H1 (cell line): ENCODE measurements around the gene ABCB7. TPM values are rescaled to one million over a fixed set of nuclear protein-coding genes. Genes with fewer than 3 reads are reported as not detected.

Experiments used
- CTCF ChIA-PET: fragments of 300-600 bp; sonication (Branson Sonifier 250); formaldehyde crosslinking; loops from one replicate; lab custom pipeline; 2021; ENCODE audit not compliant: partially characterized antibody; lab: Charles Lee
- POLR2A ChIA-PET: fragments of 300-600 bp; sonication (Branson Sonifier 250); formaldehyde crosslinking; loops from one replicate; lab custom pipeline; 2021; ENCODE audit warnings: inconsistent platforms; ENCODE audit not compliant: partially characterized antibody; lab: Charles Lee
- DNase-seq, 2 experiments: peaks; one replicate each; pipeline versions ENCODE4 v3.0.0 to v3.0.0-alpha.2; 2010 to 2022; ENCODE audit warnings: low spot score in 2 of 2, low read depth in 1 of 2, mixed read lengths in 1 of 2
- FAIRE-seq: peaks from 2 replicates; lab custom pipeline; 2011; peaks lifted over from hg19 to GRCh38; lab: Jason Lieb, UNC
- H2AFZ ChIP-seq: 2 replicates; pipeline ENCODE4 v1.8.1; 2012; ENCODE audit warnings: low read length, inconsistent platforms
- H2AK5ac ChIP-seq: 2 replicates; pipeline ENCODE4 v1.6.1; 2013; ENCODE audit warnings: low read depth, low read length
- H2BK120ac ChIP-seq: replicated peaks from 2 replicates; pipeline ENCODE3; 2013; ENCODE audit warnings: low read depth, low read length, inconsistent platforms
- H2BK12ac ChIP-seq: 2 replicates; pipeline ENCODE4 v1.6.1; 2013; ENCODE audit warnings: low read depth, low read length
- H2BK15ac ChIP-seq: 2 replicates; pipeline ENCODE4 v1.6.1; 2013; ENCODE audit warnings: low read length
- H2BK20ac ChIP-seq: 2 replicates; pipeline ENCODE4 v1.6.1; 2013; ENCODE audit warnings: low read length
- H2BK5ac ChIP-seq: 2 replicates; pipeline ENCODE4 v1.6.1; 2013; ENCODE audit warnings: low read depth, low read length
- H3K14ac ChIP-seq: 2 replicates; pipeline ENCODE4 v1.6.1; 2013; ENCODE audit warnings: inconsistent platforms; ENCODE audit not compliant: insufficient read length
- H3K18ac ChIP-seq: 2 replicates; pipeline ENCODE4 v1.6.1; 2013; ENCODE audit warnings: low read length; ENCODE audit errors: extremely low read depth
- H3K23ac ChIP-seq: 2 replicates; pipeline ENCODE4 v1.6.1; 2013; ENCODE audit warnings: inconsistent platforms; ENCODE audit not compliant: insufficient read length
- H3K23me2 ChIP-seq: 2 replicates; pipeline ENCODE4 v1.6.1; 2013; ENCODE audit warnings: low read depth, low read length
- H3K27ac ChIP-seq: 2 replicates; pipeline ENCODE4 v1.6.1; 2011; ENCODE audit warnings: low read depth, low read length, inconsistent platforms
- H3K27me3 ChIP-seq, 4 experiments: replicated peaks in 1 of 4; 1 replicate in 1 of 4; 2 replicates in 3 of 4; pipeline versions ENCODE4 v1.6.1 to v1.8.1; 2011 to 2013; ENCODE audit warnings: low read length in 3 of 4, mild to moderate bottlenecking in 3 of 4, inconsistent platforms in 2 of 4, mixed read lengths in 2 of 4, moderate library complexity in 1 of 4; ENCODE audit not compliant: control insufficient read depth in 3 of 4, insufficient read depth in 3 of 4; ENCODE audit errors: extremely low read depth in 1 of 4
- H3K36me3 ChIP-seq, 4 experiments: 2 replicates each; pipeline versions ENCODE4 v1.6.1 to v1.8.1; 2011 to 2013; ENCODE audit warnings: mild to moderate bottlenecking in 4 of 4, low read length in 3 of 4, moderate library complexity in 2 of 4, control low read depth in 1 of 4, inconsistent platforms in 1 of 4; ENCODE audit not compliant: insufficient read depth in 4 of 4, control insufficient read depth in 2 of 4
- H3K4ac ChIP-seq: replicated peaks from 2 replicates; pipeline ENCODE3; 2013; ENCODE audit warnings: low read length, low read depth, mixed read lengths, inconsistent platforms; ENCODE audit not compliant: insufficient read length
- H3K4me1 ChIP-seq, 4 experiments: replicated peaks in 1 of 4; 1 replicate in 1 of 4; 2 replicates in 3 of 4; pipeline versions ENCODE4 v1.6.1 to v1.8.1; 2011 to 2013; ENCODE audit warnings: low read length in 3 of 4, inconsistent platforms in 2 of 4, mixed read lengths in 1 of 4; ENCODE audit not compliant: insufficient read depth in 4 of 4, control insufficient read depth in 3 of 4
- H3K4me2 ChIP-seq, 2 experiments: 2 replicates each; pipeline versions ENCODE4 v1.6.1 to v1.8.1; 2011 to 2013; ENCODE audit warnings: low read depth in 2 of 2, low read length in 2 of 2, control low read depth in 1 of 2, inconsistent platforms in 1 of 2, mild to moderate bottlenecking in 1 of 2; ENCODE audit not compliant: insufficient read depth in 1 of 2
- H3K4me3 ChIP-seq, 4 experiments: fragments of 200-600, 300-600 bp in 1 of 4; sonication (generic), shearing (Covaris generic), sonication (Bioruptor Twin) in 1 of 4; 2 replicates each; pipeline versions ENCODE4 v1.5.1 to v1.8.1; 2011 to 2016; ENCODE audit warnings: low read length in 4 of 4, low read depth in 3 of 4, control low read depth in 2 of 4, inconsistent platforms in 2 of 4, mild to moderate bottlenecking in 2 of 4, mixed read lengths in 1 of 4, moderate library complexity in 1 of 4; ENCODE audit not compliant: insufficient read depth in 2 of 4; ENCODE audit errors: extremely low read depth in 1 of 4
- H3K56ac ChIP-seq: replicated peaks from 2 replicates; pipeline ENCODE3; 2013; ENCODE audit warnings: low read depth, mild to moderate bottlenecking, mixed read lengths, low read length, inconsistent platforms; ENCODE audit not compliant: insufficient read length
- H3K79me1 ChIP-seq: 2 replicates; pipeline ENCODE4 v1.6.1; 2013; ENCODE audit warnings: low read depth, low read length, control low read depth
- H3K79me2 ChIP-seq, 2 experiments: 2 replicates each; pipeline versions ENCODE4 v1.6.1 to v1.8.1; 2012 to 2013; ENCODE audit warnings: low read length in 2 of 2, mild to moderate bottlenecking in 2 of 2, inconsistent platforms in 1 of 2; ENCODE audit not compliant: insufficient read depth in 2 of 2, control insufficient read depth in 1 of 2
- H3K9ac ChIP-seq, 4 experiments: replicated peaks in 1 of 4; 1 replicate in 1 of 4; 2 replicates in 3 of 4; pipeline versions ENCODE4 v1.6.1 to v1.8.1; 2011 to 2013; ENCODE audit warnings: low read depth in 3 of 4, low read length in 3 of 4, control low read depth in 2 of 4, mild to moderate bottlenecking in 2 of 4, moderate library complexity in 2 of 4, inconsistent platforms in 1 of 4; ENCODE audit errors: extremely low read depth in 1 of 4
- H3K9me3 ChIP-seq, 2 experiments: 2 replicates each; pipeline versions ENCODE4 v1.6.1 to v1.8.1; 2012 to 2013; ENCODE audit warnings: mild to moderate bottlenecking in 2 of 2, moderate library complexity in 2 of 2, control low read depth in 1 of 2, inconsistent platforms in 1 of 2, low read depth in 1 of 2, low read length in 1 of 2, mixed read lengths in 1 of 2; ENCODE audit not compliant: insufficient read depth in 2 of 2
- H4K20me1 ChIP-seq, 2 experiments: replicated peaks in 1 of 2; 2 replicates each; pipeline versions ENCODE3 to v1.8.1; 2011 to 2013; ENCODE audit warnings: inconsistent platforms in 2 of 2, low read length in 2 of 2, mild to moderate bottlenecking in 1 of 2; ENCODE audit not compliant: insufficient read depth in 2 of 2, control insufficient read depth in 1 of 2
- H4K5ac ChIP-seq: 2 replicates; pipeline ENCODE4 v1.6.1; 2013; ENCODE audit warnings: low read length, low read depth, mixed read lengths, inconsistent platforms; ENCODE audit not compliant: insufficient read length
- H4K8ac ChIP-seq: 2 replicates; pipeline ENCODE4 v1.8.0; 2013; ENCODE audit warnings: mild to moderate bottlenecking, moderate library complexity, low read length, inconsistent platforms; ENCODE audit not compliant: insufficient read depth; ENCODE audit errors: extremely low read depth
- H4K91ac ChIP-seq: replicated peaks from 2 replicates; pipeline ENCODE3; 2013; ENCODE audit warnings: low read length, mixed read lengths, inconsistent platforms; ENCODE audit not compliant: insufficient read length
- ATF2 ChIP-seq: IDR thresholded peaks from 2 replicates; pipeline ENCODE4 v1.6.1; 2012; ENCODE audit warnings: low read length, inconsistent platforms
- CHD1 ChIP-seq: IDR thresholded peaks from 2 replicates; pipeline ENCODE4 v1.6.1; 2012; ENCODE audit warnings: low read depth, low read length, improper control_type of control experiment
- MAFK ChIP-seq: IDR thresholded peaks from 2 replicates; pipeline ENCODE4 v1.6.1; 2012; ENCODE audit warnings: low read depth, mild to moderate bottlenecking, improper control_type of control experiment, low read length
- NRF1 ChIP-seq: IDR thresholded peaks from 2 replicates; pipeline ENCODE4 v1.6.1; 2011; ENCODE audit warnings: mild to moderate bottlenecking, low read depth, low read length, improper control_type of control experiment
- RBBP5 ChIP-seq: IDR thresholded peaks from 2 replicates; pipeline ENCODE4 v1.7.1; 2012; ENCODE audit warnings: low read depth, mild to moderate bottlenecking, inconsistent platforms, low read length, moderate library complexity, borderline replicate concordance
- TEAD4 ChIP-seq: IDR thresholded peaks from 2 replicates; pipeline ENCODE4 v1.6.1; 2012; ENCODE audit warnings: low read depth, low read length, inconsistent platforms, mixed read lengths
- WGBS, 2 experiments: shearing (Covaris generic) in 1 of 2; methylation state at CpG; one replicate each; pipeline versions ENCODE4 v1.1.6 to v1.1.7; 2013 to 2015; ENCODE audit warnings: low lambda C conversion rate in 2 of 2, mixed read lengths in 2 of 2, inconsistent platforms in 1 of 2, low coverage in 1 of 2, missing lambda C conversion rate in 1 of 2; ENCODE audit not compliant: insufficient replicate concordance in 2 of 2, insufficient coverage in 1 of 2, insufficient read length in 1 of 2; ENCODE audit errors: extremely low coverage in 1 of 2, missing lambda C conversion rate in 1 of 2; 5-methylcytosine and 5-hydroxymethylcytosine counted together
- polyA plus RNA-seq, 7 experiments: library from polyadenylated mRNA; depleted of rRNA in 3 of 7; stranded (reverse) in 5 of 7; unstranded in 2 of 7; fragments of >200 nt in 5 of 7; fragments of 200-250 nt in 2 of 7; gene quantifications; 1 replicate in 5 of 7; 2 replicates in 1 of 7; 4 replicates in 1 of 7; pipeline versions ENCODE4 v1.2.1 to v1.2.3, GENCODE V29; 2011 to 2013; ENCODE audit warnings: missing spikeins in 2 of 7, mixed read lengths in 2 of 7
- total RNA-seq: library from RNA; stranded (reverse); fragmentation: NEBNext Ultra II Directional; extraction: Animal tissue kit (Norgen Biotek cat#: 25700); gene quantifications from 2 replicates; pipeline ENCODE4 v1.2.1, GENCODE V29; 2021
- TF ChIP-seq, protein P1 (sequence below): IDR thresholded peaks from 2 replicates; pipeline ENCODE4 v1.6.1; 2011; ENCODE audit warnings: low read length, improper control_type of control experiment

Gene ABCB7
- total and polyA plus RNA-seq, 2 of the 8 experiments (the other 6 are each of a cell fraction or from before 2014, with no cell fraction given) = 24.3 to 43.3 TPM

DNA sequence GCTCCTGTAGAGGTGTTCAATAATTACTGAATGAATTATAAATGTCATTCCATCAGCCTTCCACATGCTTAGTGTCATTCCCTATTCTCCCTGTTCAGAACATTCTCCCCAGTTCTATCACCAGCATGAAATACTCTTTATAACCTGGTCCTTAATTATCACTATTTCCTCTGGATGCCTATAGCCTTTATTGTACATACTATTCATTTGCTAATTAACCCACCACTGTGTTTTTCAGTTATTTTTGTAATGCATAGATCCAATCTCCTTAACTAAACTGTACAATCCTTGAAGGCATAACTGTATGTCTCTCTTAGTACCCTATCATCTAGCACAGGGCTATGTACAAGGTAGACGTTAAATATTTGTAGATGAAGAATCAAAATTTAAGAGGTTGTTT lies 1.2 kb downstream of the ABCB7 start:
- Histone ChIP-seq H3K79me1 (no peaks in the 10 kb centered on the region), H3K23me2 (no peaks in the 10 kb centered on the region), H3K27me3 (no peaks in the 10 kb centered on the region), H4K20me1 (no peaks in the 10 kb centered on the region), H3K18ac (no peak overlapping the region), H3K14ac (no peak overlapping the region), H2BK20ac (no peak overlapping the region), H4K8ac (no peak overlapping the region), H3K9ac (no peak overlapping the region), H2BK5ac (no peak overlapping the region), H2BK120ac (no peak overlapping the region), H2BK12ac (no peak overlapping the region), H2BK15ac (no peak overlapping the region), H3K23ac (no peak overlapping the region), H3K36me3 (no peaks in the 10 kb centered on the region), H3K4me1 (no peaks in the 10 kb centered on the region; a peak in 1 of 7 replicates), H3K4me3 (peak overlapping the region in 1 of 4 experiments; percentile 88; a peak in 2 of 8 replicates), H3K79me2 (peaks cover 0 to 45% of the 10 kb centered on the region in 2 experiments; a peak in 2 of 4 replicates), H3K4ac (no peak overlapping the region), H3K4me2 (peak overlapping the region in 1 of 2 experiments; percentile 57; a peak in 3 of 4 replicates), H2AFZ (no peak overlapping the region), H3K56ac (no peak overlapping the region), H2AK5ac (no peak overlapping the region), H3K9me3 (no peaks in the 10 kb centered on the region), H4K91ac (no peak overlapping the region), H4K5ac (no peak overlapping the region), H3K27ac (no peak overlapping the region)
- ChIA-PET POLR2A (no interaction called here), CTCF (no interaction called here)
- DNase-seq (no peak), FAIRE-seq (no peak)
- TF ChIP-seq NRF1 (no peak), MAFK (no peak), CHD1 (no peak), TEAD4 (no peak), RBBP5 (no peak), ATF2 (no peak)
- TF ChIP-seq, protein P1, sequence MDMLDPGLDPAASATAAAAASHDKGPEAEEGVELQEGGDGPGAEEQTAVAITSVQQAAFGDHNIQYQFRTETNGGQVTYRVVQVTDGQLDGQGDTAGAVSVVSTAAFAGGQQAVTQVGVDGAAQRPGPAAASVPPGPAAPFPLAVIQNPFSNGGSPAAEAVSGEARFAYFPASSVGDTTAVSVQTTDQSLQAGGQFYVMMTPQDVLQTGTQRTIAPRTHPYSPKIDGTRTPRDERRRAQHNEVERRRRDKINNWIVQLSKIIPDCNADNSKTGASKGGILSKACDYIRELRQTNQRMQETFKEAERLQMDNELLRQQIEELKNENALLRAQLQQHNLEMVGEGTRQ = no peak
- 86% methylated on average over 1 of the region's 1 CpG; no CpG with 5 or more reads in 1 of the 2 experiments for WGBS, 2 experiments
